Epidermal melanocyte (primary cell): ENCODE data around the gene TYR.
"Not testable (repeated sequence)": the region's sequence is repeated elsewhere in the genome, so short reads cannot be mapped to it uniquely, and the experiment has no call there.

Source experiments
- DNase-seq: peaks from one replicate; pipeline ENCODE4 v3.0.0; 2011; ENCODE audit warnings: low spot score; ENCODE audit not compliant: insufficient read length

TYR gene

DNA sequence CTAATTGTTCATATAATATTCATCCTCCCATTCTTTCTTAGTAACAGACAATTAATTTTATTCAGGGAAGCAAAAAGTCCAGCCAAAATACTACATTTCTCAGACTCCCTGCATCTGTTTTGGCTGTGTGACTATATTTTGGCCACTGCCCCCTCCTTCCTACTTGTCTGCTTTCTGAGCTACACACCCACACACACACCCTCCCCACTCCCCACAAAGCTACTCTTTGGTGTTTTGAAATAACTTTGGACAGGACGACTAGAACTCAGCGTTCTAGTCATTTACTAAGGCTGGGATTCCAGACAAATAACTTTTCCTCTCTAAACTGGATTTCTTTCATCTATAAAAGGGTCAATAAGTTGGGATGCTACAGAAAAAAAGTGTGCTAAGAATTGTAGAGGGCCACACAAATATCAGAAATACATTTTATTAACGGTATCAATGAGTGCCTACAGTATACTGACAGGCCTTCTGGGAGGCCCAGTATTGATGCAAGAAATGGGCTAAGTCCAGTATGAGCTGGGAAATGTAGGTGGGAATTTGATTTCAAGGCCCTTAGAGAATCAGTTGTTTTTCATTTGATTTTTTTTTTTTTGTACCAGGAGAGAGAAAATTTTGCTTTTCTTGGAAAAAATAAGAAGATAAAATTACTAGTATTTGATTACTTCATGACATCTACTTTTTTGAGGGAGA, 165.4 kb downstream of the TYR start:
- not testable (repeated sequence) for DNase-seq
